Measurements from ENCODE around the gene RCSD1. TPM values are rescaled to one million over a fixed set of nuclear protein-coding genes. Genes with fewer than 3 reads are reported as not detected.

Gene RCSD1
- total and polyA plus RNA-seq, 2 of the 13 experiments (the other 11 are each of a cell fraction or from before 2014, with no cell fraction given) = not detected

DNA sequence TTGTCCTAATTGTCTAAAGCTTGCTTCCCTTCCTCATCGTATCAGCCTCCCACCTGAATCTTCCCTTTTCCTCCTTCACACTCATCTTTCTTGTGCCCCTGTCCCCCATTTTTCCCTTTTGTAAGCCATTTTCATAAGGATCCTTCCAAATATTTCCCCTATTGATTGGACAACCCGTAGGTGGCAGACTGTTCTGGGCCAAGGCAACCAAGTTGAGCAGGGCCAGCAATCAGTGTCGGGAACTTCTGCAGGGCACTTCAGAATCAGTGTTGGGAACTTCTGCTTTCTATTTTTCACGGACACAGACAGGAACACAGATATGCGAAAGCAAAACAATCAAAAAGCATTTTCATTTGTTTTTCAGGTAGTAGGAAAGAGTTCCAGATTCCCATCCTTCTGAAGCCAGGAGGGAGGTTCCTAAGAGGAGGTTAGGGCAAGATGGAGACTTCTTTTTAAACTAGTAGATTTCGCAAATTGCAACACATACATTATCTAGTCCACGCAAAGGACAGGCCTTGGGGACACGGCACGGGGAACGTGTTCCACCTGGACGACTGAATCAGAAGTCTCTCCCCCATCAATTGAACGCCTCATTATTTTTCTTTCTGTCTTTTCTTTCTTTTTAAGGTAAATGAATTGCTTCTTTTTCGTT, 91.1 kb downstream of the RCSD1 start (continued):
- TF ChIP-seq, protein P1, sequence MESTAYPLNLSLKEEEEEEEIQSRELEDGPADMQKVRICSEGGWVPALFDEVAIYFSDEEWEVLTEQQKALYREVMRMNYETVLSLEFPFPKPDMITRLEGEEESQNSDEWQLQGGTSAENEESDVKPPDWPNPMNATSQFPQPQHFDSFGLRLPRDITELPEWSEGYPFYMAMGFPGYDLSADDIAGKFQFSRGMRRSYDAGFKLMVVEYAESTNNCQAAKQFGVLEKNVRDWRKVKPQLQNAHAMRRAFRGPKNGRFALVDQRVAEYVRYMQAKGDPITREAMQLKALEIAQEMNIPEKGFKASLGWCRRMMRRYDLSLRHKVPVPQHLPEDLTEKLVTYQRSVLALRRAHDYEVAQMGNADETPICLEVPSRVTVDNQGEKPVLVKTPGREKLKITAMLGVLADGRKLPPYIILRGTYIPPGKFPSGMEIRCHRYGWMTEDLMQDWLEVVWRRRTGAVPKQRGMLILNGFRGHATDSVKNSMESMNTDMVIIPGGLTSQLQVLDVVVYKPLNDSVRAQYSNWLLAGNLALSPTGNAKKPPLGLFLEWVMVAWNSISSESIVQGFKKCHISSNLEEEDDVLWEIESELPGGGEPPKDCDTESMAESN (CRISPR knock-in tag; conservative IDR thresholded peaks at IDR 0.05) = no peak
- TF ChIP-seq HMG20B (CRISPR knock-in tag; conservative IDR thresholded peaks at IDR 0.05) = no peak
- TF ChIP-seq ZNF225 (CRISPR knock-in tag; IDR thresholded peaks at IDR 0.05) = no peak
- TF ChIP-seq ZIK1 (CRISPR knock-in tag; IDR thresholded peaks at IDR 0.05; ENCODE audit: borderline replicate concordance, low read depth) = no peak
- peak; percentile 13; the same call in 1 of the 2 replicates for TF ChIP-seq KAT8 (CRISPR knock-in tag; IDR thresholded peaks at IDR 0.05)
- TF ChIP-seq ZNF205 (CRISPR knock-in tag; IDR thresholded peaks at IDR 0.05) = no peak
- no peak for TF ChIP-seq ZNF121 (CRISPR knock-in tag; IDR thresholded peaks at IDR 0.05)
- no peak for TF ChIP-seq FOXP1 (IDR thresholded peaks at IDR 0.05)
- TF ChIP-seq FOXP1 (CRISPR knock-in tag; IDR thresholded peaks at IDR 0.05) = no peak
- TF ChIP-seq, protein P2, sequence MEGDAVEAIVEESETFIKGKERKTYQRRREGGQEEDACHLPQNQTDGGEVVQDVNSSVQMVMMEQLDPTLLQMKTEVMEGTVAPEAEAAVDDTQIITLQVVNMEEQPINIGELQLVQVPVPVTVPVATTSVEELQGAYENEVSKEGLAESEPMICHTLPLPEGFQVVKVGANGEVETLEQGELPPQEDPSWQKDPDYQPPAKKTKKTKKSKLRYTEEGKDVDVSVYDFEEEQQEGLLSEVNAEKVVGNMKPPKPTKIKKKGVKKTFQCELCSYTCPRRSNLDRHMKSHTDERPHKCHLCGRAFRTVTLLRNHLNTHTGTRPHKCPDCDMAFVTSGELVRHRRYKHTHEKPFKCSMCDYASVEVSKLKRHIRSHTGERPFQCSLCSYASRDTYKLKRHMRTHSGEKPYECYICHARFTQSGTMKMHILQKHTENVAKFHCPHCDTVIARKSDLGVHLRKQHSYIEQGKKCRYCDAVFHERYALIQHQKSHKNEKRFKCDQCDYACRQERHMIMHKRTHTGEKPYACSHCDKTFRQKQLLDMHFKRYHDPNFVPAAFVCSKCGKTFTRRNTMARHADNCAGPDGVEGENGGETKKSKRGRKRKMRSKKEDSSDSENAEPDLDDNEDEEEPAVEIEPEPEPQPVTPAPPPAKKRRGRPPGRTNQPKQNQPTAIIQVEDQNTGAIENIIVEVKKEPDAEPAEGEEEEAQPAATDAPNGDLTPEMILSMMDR (CRISPR knock-in tag; IDR thresholded peaks at IDR 0.05) = peak; percentile 65
- no peak for TF ChIP-seq RORA (CRISPR knock-in tag; IDR thresholded peaks at IDR 0.05)
- TF ChIP-seq, protein P3, sequence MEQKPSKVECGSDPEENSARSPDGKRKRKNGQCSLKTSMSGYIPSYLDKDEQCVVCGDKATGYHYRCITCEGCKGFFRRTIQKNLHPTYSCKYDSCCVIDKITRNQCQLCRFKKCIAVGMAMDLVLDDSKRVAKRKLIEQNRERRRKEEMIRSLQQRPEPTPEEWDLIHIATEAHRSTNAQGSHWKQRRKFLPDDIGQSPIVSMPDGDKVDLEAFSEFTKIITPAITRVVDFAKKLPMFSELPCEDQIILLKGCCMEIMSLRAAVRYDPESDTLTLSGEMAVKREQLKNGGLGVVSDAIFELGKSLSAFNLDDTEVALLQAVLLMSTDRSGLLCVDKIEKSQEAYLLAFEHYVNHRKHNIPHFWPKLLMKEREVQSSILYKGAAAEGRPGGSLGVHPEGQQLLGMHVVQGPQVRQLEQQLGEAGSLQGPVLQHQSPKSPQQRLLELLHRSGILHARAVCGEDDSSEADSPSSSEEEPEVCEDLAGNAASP (CRISPR knock-in tag; IDR thresholded peaks at IDR 0.05; ENCODE audit: borderline replicate concordance) = 0 out of 2 replicates have a peak, but pooled peaks have one; percentile 31
- TF ChIP-seq HDAC2 (CRISPR knock-in tag; IDR thresholded peaks at IDR 0.05) = 0 out of 2 replicates have a peak, but pooled peaks have one; percentile 19
- TF ChIP-seq, protein P4, sequence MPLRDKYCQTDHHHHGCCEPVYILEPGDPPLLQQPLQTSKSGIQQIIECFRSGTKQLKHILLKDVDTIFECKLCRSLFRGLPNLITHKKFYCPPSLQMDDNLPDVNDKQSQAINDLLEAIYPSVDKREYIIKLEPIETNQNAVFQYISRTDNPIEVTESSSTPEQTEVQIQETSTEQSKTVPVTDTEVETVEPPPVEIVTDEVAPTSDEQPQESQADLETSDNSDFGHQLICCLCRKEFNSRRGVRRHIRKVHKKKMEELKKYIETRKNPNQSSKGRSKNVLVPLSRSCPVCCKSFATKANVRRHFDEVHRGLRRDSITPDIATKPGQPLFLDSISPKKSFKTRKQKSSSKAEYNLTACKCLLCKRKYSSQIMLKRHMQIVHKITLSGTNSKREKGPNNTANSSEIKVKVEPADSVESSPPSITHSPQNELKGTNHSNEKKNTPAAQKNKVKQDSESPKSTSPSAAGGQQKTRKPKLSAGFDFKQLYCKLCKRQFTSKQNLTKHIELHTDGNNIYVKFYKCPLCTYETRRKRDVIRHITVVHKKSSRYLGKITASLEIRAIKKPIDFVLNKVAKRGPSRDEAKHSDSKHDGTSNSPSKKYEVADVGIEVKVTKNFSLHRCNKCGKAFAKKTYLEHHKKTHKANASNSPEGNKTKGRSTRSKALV (CRISPR knock-in tag; IDR thresholded peaks at IDR 0.05) = peak; percentile 55; the same call in 1 of the 2 replicates
- no peak for TF ChIP-seq ZSCAN25 (CRISPR knock-in tag; IDR thresholded peaks at IDR 0.05)
- no peak for TF ChIP-seq HNRNPH1 (optimal IDR thresholded peaks at IDR 0.05; ENCODE audit: low read depth, low read length)
- TF ChIP-seq GABPA (IDR thresholded peaks at IDR 0.05; ENCODE audit: low read depth, low read length) = no peak
- no peak for TF ChIP-seq GABPA (CRISPR knock-in tag; IDR thresholded peaks at IDR 0.05; ENCODE audit: low read depth)
- TF ChIP-seq ZNF296 (CRISPR knock-in tag; conservative IDR thresholded peaks at IDR 0.05) = no peak
- no peak for TF ChIP-seq GZF1 (CRISPR knock-in tag; IDR thresholded peaks at IDR 0.05)
- no peak for TF ChIP-seq ZNF790 (CRISPR knock-in tag; IDR thresholded peaks at IDR 0.05; ENCODE audit: borderline replicate concordance)
- TF ChIP-seq MATR3 (CRISPR knock-in tag; IDR thresholded peaks at IDR 0.05) = no peak
